Hematopoietic multipotent progenitor cell (in vitro differentiated cells): ENCODE results near the gene DVL1. TPM values are rescaled to one million over a fixed set of nuclear protein-coding genes. Genes with fewer than 3 reads are reported as not detected.

Source experiments
- DNase-seq, 3 donors: peaks; one replicate each; pipeline ENCODE4 v3.0.0-alpha.2; 2011 to 2015; ENCODE audit warnings: low read depth in 2 of 3, low spot score in 2 of 3
- total RNA-seq: library from RNA; depleted of rRNA; stranded (reverse); fragments of >200 nt; gene quantifications from one replicate; pipeline ENCODE4 v1.2.3, GENCODE V29; 2012

DVL1 gene
- total RNA-seq, 1 donor = 52.5 TPM

GRCh38 chr1:1312450-1313314 lies 36.5 kb downstream of the DVL1 start:
- no peak for DNase-seq

DNA sequence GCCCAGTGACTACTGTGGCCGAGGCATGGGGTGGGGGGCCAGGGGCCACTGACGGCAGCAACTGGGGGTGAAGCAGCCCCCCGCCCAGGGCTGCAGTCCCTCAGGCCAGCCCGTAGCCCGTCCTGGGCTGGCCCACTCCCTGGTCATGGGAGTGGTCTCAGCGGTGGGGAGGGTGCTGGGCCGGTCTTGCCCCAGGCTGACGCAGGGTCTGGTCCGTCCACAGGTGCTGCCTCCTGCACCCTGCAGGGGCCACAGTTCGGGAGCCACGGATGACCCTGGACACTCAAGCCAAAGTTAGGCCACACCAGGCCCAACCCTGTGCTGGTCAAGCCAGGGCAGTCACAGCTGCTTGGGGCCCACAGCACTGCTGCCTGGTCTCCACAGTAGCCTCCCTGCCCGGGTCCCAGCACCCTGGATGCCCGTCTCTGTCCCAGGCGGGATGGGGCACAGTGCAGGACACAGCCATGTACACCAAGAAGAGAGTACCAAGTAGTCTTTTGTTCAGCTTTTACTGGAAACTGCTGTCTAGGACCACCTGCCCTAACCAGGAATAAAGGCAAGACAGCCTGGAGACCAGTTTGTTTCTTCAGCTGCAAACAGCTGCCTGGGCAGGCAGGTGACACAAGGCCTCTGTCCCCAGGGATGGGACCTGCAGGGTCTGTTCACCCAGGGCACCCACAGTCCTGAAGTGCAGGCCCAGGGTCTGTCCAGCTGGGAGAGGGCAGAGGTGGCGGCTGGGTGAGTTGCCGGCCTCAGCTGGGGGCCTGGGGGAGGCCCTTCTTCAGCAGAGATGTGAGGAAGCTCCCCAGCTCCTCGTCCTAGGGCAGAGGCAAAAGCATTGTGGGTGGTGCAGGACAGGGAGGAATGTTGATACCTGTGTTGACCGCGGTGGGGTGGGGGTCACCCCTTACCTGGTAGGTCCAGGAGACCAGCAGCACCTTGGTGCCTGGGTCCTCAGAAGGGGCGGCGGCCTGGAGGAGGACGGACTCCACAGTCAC lies 37.8 kb downstream of the DVL1 start:
- DNase-seq = no peak

GRCh38 chr1:1310476-1311053 lies 38.7 kb downstream of the DVL1 start:
- DNase-seq = no peak

GRCh38 chr1:1310109-1310385 lies 39.2 kb downstream of the DVL1 start:
- DNase-seq = no peak

- DNase-seq = no peak
Measured at GRCh38 chr1:1309251-1310108, 39.7 kb downstream of the DVL1 start.

DNA sequence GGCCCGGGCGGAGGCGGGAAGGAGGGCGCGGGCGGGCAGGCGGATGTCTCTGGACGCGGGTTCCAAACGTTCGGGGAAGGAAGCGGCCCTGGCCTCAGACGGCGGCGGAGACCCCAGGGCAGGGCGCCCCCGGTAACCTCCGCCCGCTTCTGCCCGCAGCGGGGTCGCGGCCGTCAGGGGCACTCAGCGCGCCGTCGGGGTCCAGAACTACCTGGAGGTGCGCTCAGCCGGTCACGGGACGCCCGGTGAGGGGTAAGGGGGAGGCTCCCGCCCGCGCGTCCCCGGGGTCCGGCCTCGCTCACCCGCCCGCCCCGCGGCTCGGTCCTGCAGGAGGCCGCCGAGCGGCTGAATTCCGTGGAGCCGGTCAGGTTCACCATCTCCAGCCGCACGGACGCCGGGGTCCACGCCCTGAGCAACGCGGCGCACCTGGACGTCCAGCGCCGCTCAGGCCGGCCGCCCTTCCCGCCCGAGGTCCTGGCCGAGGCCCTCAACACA lies 40.4 kb downstream of the DVL1 start:
- no peak for DNase-seq

- peak; percentile 85 to 92 (median 90) for DNase-seq
Measured at GRCh38 chr1:1307923-1308755, 41.1 kb downstream of the DVL1 start, which contains the start of the genes ACAP3 and PUSL1. TSS of gene ACAP3 (minus strand) at chr1:1307930. CDS start at chr1:1307815, 115 bp downstream. TSS of gene PUSL1 (plus strand) at chr1:1308597. CDS start at chr1:1308644, 47 bp downstream.

DNA sequence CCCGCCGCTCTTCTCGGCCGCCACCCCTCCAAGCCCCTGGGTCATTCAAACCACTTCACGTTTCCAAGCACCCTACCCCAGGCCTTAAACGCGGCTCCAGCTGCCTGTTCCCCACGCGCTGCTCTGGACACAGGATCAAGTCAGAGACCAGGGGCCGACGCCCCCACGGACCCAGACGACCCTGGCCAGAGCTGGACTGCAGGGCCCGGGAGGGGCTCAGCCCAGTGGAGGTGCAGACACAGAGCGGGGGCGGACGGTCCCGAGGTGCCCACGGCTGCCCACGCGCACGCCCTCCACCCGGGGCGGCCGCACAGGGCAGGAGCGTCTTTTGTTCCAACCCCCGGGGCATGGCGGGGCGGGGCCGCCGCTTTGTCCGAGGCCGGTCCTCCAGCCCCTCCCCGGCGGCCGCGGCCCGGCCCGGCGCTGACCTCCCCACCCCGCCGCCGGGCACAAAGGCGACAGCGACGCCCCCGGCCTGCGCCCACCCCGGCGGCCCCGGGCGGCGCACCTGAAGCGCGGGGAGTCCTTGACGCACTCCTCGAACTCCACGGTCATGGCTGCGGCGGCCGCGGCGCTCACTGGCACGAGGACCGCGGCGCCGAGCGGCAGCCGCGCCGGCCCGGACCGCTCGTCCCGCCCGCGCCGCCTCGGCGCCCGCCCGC lies 41.8 kb downstream of the DVL1 start:
- DNase-seq = no peak

GRCh38 chr1:1306661-1307260 lies 42.5 kb downstream of the DVL1 start:
- DNase-seq = no peak

DNA sequence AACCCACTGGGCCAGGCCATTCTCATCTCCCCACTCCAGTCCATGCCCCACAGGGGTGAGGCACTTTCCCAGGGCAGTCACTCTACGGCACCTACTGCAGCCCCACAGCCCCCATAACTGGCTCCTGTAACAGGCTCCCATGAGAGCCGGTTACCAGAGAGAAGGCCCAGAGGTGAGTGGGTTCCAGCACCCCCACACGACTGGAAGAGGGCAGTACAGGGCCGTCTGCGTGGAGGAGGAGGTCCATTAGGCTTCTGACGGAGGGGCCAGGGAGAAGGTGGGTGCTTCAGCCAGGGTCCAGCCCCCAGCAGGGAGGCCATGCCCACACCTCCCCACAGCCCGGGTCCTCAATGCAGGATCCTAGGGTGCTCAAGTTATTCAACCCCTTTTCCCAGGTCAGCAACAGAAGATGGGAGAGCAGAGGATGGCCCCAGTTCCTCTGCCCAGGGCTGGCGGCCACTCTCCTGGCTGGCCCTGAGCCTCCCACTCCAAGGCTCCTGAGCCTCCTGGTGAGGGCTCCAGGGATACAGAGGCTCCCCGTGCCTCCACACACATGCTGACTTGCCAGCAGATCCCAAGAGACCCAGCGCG lies 43.1 kb downstream of the DVL1 start:
- DNase-seq = peak in 2 of 3 donors; percentile 42 to 44

DNA sequence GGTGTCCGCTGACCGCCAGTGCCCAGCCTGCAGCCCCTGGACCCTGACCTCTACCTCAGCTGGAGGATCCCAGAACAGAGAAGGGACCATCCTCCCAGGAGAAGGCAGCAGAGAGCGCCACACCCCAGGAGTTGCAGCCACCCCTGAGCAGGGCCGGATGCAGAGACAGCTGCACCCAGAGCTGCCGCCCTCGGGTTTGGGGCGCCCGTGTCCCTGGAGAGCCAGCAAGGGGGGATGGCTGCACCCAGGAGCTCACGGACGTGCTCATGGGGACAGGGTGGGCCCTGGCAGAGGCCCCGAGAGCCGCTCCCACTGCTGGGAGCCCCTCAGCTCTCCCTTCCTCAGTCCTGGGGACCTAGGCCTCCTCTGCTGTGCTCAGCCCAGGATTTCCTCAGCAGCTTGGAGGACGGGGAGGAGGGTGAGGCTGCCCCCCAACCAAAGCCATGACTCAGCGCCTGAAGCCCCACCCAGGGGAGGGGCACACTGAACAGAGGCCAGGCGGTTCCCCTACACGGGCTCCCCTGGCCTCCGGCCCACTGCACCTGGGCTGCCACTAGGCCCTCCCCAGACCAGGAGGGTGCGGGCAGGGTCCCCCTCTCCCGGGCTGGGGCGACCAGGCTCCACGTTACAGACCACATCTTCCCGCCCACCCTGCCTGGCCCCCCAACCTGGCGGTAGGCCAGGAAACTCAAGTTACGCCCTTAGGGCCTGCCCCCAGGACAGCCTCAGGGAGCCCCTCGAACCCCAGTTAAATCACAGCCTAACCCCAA lies 43.7 kb downstream of the DVL1 start:
- peak in 2 of 3 donors; percentile 90 to 92 for DNase-seq

GRCh38 chr1:1304331-1305299 lies 44.6 kb downstream of the DVL1 start:
- no peak for DNase-seq

DNA sequence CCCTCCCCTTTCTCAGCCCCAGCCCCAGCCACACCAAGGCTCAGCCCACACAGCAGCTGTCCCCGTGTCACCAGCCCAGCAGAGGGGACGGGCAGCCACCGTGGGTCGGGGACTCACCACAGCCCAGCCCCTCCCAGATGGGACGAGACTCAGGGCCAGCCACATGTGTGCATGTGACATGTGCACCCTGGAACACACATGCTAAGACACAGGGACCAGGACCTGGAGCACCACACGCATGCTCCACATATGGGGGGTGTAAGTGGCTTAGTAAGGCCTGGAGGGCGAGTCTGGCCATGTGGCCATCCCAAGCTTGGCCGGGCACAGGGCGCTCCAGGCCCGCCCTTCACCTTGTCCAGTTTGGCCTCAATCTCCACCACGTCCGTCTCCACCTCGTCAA lies 45.5 kb downstream of the DVL1 start:
- no peak for DNase-seq

DNA sequence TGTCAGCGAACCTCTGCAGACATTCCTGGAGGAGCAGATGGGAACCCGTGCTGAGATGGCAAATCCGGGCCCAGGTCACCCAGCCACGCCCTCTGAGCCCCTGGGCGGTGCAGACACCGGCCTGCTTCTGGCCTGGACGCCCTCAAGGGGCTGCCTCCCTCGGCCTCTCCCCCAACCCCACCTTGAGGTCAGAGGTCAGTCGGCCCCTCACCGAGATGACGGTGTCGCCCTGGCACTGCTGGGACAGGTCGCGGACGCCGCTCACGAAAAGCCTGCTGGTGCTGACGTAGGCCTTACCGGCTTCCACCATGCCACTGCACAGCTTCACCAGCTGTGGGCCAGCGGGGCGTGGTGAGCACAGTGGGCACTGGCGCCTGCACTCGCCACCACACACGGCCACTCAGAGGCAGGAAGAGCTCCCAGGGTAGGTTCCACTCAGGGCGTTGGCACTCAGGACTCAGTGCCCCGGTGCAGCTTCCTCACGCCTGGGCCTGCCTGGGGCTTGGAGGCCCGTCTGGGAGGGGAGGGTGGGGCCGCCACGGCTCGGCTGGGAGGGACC lies 46.2 kb downstream of the DVL1 start:
- no peak for DNase-seq

DNA sequence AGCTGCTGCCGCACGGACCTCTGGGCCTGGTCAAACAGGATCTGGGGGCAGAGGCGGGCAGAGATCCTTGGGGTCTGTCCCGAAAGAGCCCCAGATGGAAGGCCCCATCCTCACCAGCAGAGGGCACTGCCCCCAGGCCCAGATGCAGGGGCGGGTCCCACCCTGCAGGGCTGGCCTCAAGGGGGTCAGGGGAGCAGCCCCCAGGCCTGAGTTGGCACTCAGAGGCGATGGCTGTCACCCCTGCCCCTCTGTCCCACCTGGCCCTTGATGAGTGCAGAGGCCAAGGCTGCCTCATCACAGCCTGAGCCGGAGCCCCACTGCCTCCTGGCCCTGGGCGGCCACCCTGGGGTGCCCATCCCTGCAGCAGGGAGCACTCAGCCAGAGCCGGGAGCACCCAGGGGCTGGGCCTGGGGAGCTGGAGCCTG lies 47.2 kb downstream of the DVL1 start:
- peak in 1 of 3 donors; percentile 42 for DNase-seq
